Endothelial cell of umbilical vein (primary cell): ENCODE results near the gene FAM43A. TPM values are rescaled to one million over a fixed set of nuclear protein-coding genes. Genes with fewer than 3 reads are reported as not detected.

Experiments
- BruUV-seq: library from RNA; stranded (reverse); fragments of 400-500 nt; replicated peaks from 2 replicates; lab custom pipeline; 2021; lab: Mats Ljungman, UMichigan
- CTCF ChIA-PET: fragments of 300-600, 350-600 bp; sonication (Branson Sonifier 250); formaldehyde crosslinking; loops from one replicate; lab custom pipeline; 2021; ENCODE audit warnings: antibody characterized with exemption, inconsistent platforms; lab: Charles Lee
- POLR2A ChIA-PET: fragments of 300-600, 350-600 bp; sonication (Branson Sonifier 250); formaldehyde crosslinking; loops from one replicate; lab custom pipeline; 2021; ENCODE audit warnings: antibody characterized with exemption, inconsistent platforms; lab: Charles Lee
- DNase-seq: peaks from one replicate; pipeline ENCODE4 v3.0.0-alpha.2; 2011; ENCODE audit warnings: low read depth, low spot score
- FAIRE-seq: peaks from 2 replicates; lab custom pipeline; 2011; peaks lifted over from hg19 to GRCh38; lab: Jason Lieb, UNC
- H2AFZ ChIP-seq: 2 replicates; pipeline ENCODE4 v1.6.0; 2012; ENCODE audit warnings: low read depth, low read length, control low read depth, inconsistent platforms
- H3K27ac ChIP-seq: 2 replicates; pipeline ENCODE4 v1.5.1; 2011; ENCODE audit warnings: low read depth, mild to moderate bottlenecking, control low read depth, low read length, moderate library complexity; ENCODE audit not compliant: insufficient read depth
- H3K27me3 ChIP-seq, 2 experiments: 2 replicates each; pipeline versions ENCODE4 v1.6.0 to v1.6.1; 2011; ENCODE audit warnings: low read length in 2 of 2, mixed read lengths in 1 of 2; ENCODE audit not compliant: control insufficient read depth in 2 of 2, insufficient read depth in 2 of 2
- H3K36me3 ChIP-seq, 2 experiments: 2 replicates in 1 of 2; 3 replicates in 1 of 2; pipeline ENCODE4 v1.5.1; 2011; ENCODE audit warnings: low read length in 2 of 2, mild to moderate bottlenecking in 1 of 2, moderate library complexity in 1 of 2; ENCODE audit not compliant: control insufficient read depth in 2 of 2, insufficient read depth in 2 of 2; ENCODE audit errors: extremely low read depth in 1 of 2
- H3K4me1 ChIP-seq: 3 replicates; pipeline ENCODE4 v1.5.1; 2011; ENCODE audit warnings: mild to moderate bottlenecking, low read length; ENCODE audit not compliant: control insufficient read depth, insufficient read depth; ENCODE audit errors: extremely low read depth
- H3K4me2 ChIP-seq: 2 replicates; pipeline ENCODE4 v1.6.1; 2011; ENCODE audit warnings: low read length, control low read depth, mixed read lengths; ENCODE audit not compliant: insufficient read depth
- H3K4me3 ChIP-seq, 3 experiments: fragments of 200-600 bp in 1 of 3; sonication (generic), shearing (Covaris generic) in 1 of 3; replicated peaks in 1 of 3; 2 replicates each; pipeline ENCODE4 v1.5.1; 2011 to 2016; ENCODE audit warnings: control low read depth in 3 of 3, low read length in 3 of 3, mild to moderate bottlenecking in 2 of 3, inconsistent platforms in 1 of 3, low read depth in 1 of 3, moderate library complexity in 1 of 3; ENCODE audit not compliant: insufficient read depth in 1 of 3
- H3K79me2 ChIP-seq: 2 replicates; pipeline ENCODE4 v1.6.0; 2012; ENCODE audit warnings: low read length, inconsistent platforms; ENCODE audit not compliant: control insufficient read depth, insufficient read depth
- H3K9ac ChIP-seq: replicated peaks from 2 replicates; pipeline ENCODE3; 2011; ENCODE audit warnings: low read length, control low read depth; ENCODE audit not compliant: insufficient read depth; ENCODE audit errors: extremely low read depth
- H3K9me1 ChIP-seq: replicated peaks from 3 replicates; pipeline ENCODE4 v1.6.0; 2011; ENCODE audit warnings: mild to moderate bottlenecking, low read length; ENCODE audit not compliant: control insufficient read depth, insufficient read depth; ENCODE audit errors: extremely low read depth
- H3K9me3 ChIP-seq: replicated peaks from 2 replicates; pipeline ENCODE4 v1.5.1; 2012; ENCODE audit warnings: low read length, inconsistent platforms; ENCODE audit not compliant: control insufficient read depth, insufficient read depth
- H4K20me1 ChIP-seq: replicated peaks from 2 replicates; pipeline ENCODE3; 2011; ENCODE audit warnings: mild to moderate bottlenecking, low read length; ENCODE audit not compliant: control insufficient read depth, insufficient read depth; ENCODE audit errors: extremely low read depth
- EZH2 ChIP-seq: IDR thresholded peaks from 2 replicates; pipeline ENCODE4 v1.6.1; 2012; ENCODE audit warnings: borderline replicate concordance, low read depth, mild to moderate bottlenecking, moderate library complexity, low read length, inconsistent platforms; ENCODE audit not compliant: severe bottlenecking
- FOS ChIP-seq: IDR thresholded peaks from 2 replicates; pipeline ENCODE4 v1.6.1; 2011; ENCODE audit warnings: mild to moderate bottlenecking, low read length, moderate library complexity, borderline replicate concordance; ENCODE audit not compliant: insufficient read depth
- GATA2 ChIP-seq: IDR thresholded peaks from 2 replicates; pipeline ENCODE4 v1.7.0; 2011; ENCODE audit warnings: low read depth, mild to moderate bottlenecking, moderate library complexity, mixed read lengths, low read length; ENCODE audit not compliant: insufficient read length, insufficient read depth
- JUN ChIP-seq: IDR thresholded peaks from 2 replicates; pipeline ENCODE4 v1.6.1; 2011; ENCODE audit warnings: borderline replicate concordance, low read depth; ENCODE audit not compliant: insufficient read length, insufficient read depth
- MYC ChIP-seq: IDR thresholded peaks from one replicate; pipeline ENCODE4 v1.6.1; 2011; ENCODE audit warnings: mild to moderate bottlenecking, low read depth, low read length
- POLR2A ChIP-seq: IDR thresholded peaks from 2 replicates; pipeline ENCODE4 v1.6.1; 2012; ENCODE audit warnings: low read depth, mild to moderate bottlenecking, control low read depth, low read length
- POLR2AphosphoS5 ChIP-seq: IDR thresholded peaks from 2 replicates; pipeline ENCODE4 v1.6.1; 2012; ENCODE audit warnings: low read depth, mild to moderate bottlenecking, control low read depth, low read length, moderate library complexity; ENCODE audit not compliant: insufficient read depth
- dilution Hi-C: fragments of 300-500 bp; cut with MboI; formaldehyde crosslinking; loops from one replicate; pipeline ENCODE4 v1.15.0; 2019; ENCODE audit warnings: low sequenced_read_pairs; ENCODE audit not compliant: extremely low pct_ligation_motif_present
- intact Hi-C: fragments of 100-400 bp; cut with micrococcal nuclease; formaldehyde crosslinking; loops from one replicate; pipeline ENCODE4 v1.10.0; 2022
- polyA plus RNA-seq, 4 experiments: library from polyadenylated mRNA; depleted of rRNA in 3 of 4; stranded (reverse) in 3 of 4; unstranded in 1 of 4; fragments of >200 nt; gene quantifications; 2 replicates each; pipeline versions ENCODE4 v1.2.1 to v1.2.3, GENCODE V29; 2011 to 2012; ENCODE audit warnings: missing spikeins in 1 of 4
- total RNA-seq: library from RNA; stranded (reverse); gene quantifications from 2 replicates; pipeline ENCODE4 v1.2.3, GENCODE V29; 2021
- TF ChIP-seq, protein P1 (sequence below): IDR thresholded peaks from 2 replicates; pipeline ENCODE4 v1.6.1; 2011; ENCODE audit not compliant: insufficient read depth, insufficient read length
- TF ChIP-seq, protein P2 (sequence below), 2 donors: IDR thresholded peaks; 1 replicate in 1 of 2; 2 replicates in 1 of 2; pipeline ENCODE4 v1.5.1; 2011; ENCODE audit warnings: low read length in 2 of 2, mild to moderate bottlenecking in 2 of 2, moderate library complexity in 2 of 2, control low read depth in 1 of 2, inconsistent platforms in 1 of 2, low read depth in 1 of 2; ENCODE audit not compliant: insufficient read depth in 1 of 2; ENCODE audit errors: extremely low read depth in 1 of 2

The FAM43A gene
- total and polyA plus RNA-seq, 2 donors (not counting 3 experiments of a cell fraction or from before 2014, with no cell fraction given), result 244 to 307 TPM

DNA sequence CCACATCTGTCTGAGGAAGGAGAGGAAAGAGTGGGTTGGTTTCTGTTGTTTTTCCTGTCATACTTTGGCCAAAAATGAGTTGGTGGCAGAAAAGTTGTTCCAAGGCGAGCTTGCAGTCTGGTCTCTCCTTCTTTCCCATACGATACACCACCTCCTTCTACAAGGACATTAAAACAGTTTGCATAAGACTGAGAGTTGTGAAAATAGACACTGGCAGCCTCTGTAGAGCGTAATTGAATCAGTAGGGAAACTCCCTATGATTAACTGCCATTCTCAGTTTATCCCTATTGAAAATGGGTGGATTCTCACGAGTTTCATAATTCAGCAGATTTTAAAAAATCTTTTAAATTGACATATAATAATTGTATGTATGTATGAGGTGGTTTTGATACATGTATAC is 10.0 kb upstream of the FAM43A start:
- intact Hi-C loops (no loop called here), dilution Hi-C loops (loop anchor here (25.0 kb wide), 1 partner anchor 437 kb away; no protein-coding TSS in a partner anchor)
- no peak for TF ChIP-seq MYC
- TF ChIP-seq GATA2, result no peak
- TF ChIP-seq, protein P1, sequence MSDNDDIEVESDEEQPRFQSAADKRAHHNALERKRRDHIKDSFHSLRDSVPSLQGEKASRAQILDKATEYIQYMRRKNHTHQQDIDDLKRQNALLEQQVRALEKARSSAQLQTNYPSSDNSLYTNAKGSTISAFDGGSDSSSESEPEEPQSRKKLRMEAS, result no peak
- TF ChIP-seq, protein P2, sequence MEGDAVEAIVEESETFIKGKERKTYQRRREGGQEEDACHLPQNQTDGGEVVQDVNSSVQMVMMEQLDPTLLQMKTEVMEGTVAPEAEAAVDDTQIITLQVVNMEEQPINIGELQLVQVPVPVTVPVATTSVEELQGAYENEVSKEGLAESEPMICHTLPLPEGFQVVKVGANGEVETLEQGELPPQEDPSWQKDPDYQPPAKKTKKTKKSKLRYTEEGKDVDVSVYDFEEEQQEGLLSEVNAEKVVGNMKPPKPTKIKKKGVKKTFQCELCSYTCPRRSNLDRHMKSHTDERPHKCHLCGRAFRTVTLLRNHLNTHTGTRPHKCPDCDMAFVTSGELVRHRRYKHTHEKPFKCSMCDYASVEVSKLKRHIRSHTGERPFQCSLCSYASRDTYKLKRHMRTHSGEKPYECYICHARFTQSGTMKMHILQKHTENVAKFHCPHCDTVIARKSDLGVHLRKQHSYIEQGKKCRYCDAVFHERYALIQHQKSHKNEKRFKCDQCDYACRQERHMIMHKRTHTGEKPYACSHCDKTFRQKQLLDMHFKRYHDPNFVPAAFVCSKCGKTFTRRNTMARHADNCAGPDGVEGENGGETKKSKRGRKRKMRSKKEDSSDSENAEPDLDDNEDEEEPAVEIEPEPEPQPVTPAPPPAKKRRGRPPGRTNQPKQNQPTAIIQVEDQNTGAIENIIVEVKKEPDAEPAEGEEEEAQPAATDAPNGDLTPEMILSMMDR (IDR thresholded peaks at IDR 0.05; ENCODE audit: extremely low read depth in 1 of 2, insufficient read depth in 1 of 2, low read depth in 1 of 2, low read length in 2 of 2), result no peak
- TF ChIP-seq EZH2, result no peak
- no peak for TF ChIP-seq POLR2A
- TF ChIP-seq POLR2AphosphoS5, result no peak
- no peak for TF ChIP-seq FOS
- no peak for TF ChIP-seq JUN
- ChIA-PET CTCF (no interaction called here), POLR2A (no interaction called here)
- Histone ChIP-seq H3K4me3 (no peak overlapping the region), H3K9me1 (no peaks in the 10 kb centered on the region), H3K9ac (no peak overlapping the region), H3K4me1 (peaks cover 10% of the 10 kb centered on the region), H3K79me2 (peaks cover 12% of the 10 kb centered on the region), H3K9me3 (no peaks in the 10 kb centered on the region), H3K27ac (no peak overlapping the region), H3K36me3 (no peaks in the 10 kb centered on the region), H3K27me3 (peaks cover 0 to 2% of the 10 kb centered on the region in 2 experiments), H4K20me1 (no peaks in the 10 kb centered on the region), H3K4me2 (no peak overlapping the region), H2AFZ (no peak overlapping the region)
- DNase-seq (no peak), FAIRE-seq (no peak)
- no TSS peak for BruUV-seq
